AG20443 (cell line): ENCODE measurements around the gene PRKAA1.
"Not testable (repeated sequence)": the region's sequence is repeated elsewhere in the genome, so short reads cannot be mapped to it uniquely, and the experiment has no call there.

Source experiments
- DNase-seq: peaks from one replicate; pipeline ENCODE4 v3.0.0; 2012; ENCODE audit warnings: low spot score, mixed read lengths

PRKAA1 gene

DNA sequence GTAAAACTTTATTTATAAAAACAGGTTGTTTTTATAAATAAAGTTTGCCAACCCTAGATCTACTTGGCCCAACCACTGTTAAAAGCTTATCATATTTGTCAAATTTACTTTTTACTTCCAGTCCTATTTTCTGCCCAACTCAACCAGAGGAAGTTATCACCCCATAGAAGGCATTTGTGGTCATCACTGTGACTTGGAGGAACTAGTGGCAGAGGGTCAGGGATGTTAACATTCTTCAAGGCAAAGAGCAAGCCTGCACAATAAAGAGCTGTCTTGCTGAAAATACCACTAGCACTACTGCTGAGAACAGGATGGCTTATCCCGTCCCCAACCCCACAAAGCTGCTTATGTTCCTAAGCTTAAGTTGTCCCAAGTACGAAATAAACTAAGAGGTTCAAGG, 64.7 kb downstream of the PRKAA1 start:
- no peak for DNase-seq

DNA sequence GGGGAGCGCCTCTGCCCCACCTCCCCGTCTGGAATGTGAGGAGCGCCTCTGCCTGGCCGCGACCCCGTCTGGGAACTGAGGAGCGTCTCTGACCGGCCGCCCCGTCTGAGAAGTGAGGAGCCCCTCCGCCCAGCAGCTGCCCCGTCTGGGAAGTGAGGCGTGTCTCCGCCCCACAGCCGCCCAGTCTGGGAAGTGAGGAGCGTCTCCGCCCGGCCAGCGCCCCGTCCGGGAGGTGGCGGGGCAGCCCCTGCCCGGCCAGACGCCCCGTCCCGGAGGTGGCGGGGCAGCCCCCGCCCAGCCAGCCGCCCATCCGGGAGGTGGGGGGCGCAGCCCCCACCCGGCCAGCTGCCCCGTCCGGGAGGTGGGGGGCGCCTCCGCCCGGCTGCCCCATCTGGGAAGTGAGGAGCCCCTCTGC, 75.7 kb downstream of the PRKAA1 start:
- DNase-seq, result not testable (repeated sequence)

DNA sequence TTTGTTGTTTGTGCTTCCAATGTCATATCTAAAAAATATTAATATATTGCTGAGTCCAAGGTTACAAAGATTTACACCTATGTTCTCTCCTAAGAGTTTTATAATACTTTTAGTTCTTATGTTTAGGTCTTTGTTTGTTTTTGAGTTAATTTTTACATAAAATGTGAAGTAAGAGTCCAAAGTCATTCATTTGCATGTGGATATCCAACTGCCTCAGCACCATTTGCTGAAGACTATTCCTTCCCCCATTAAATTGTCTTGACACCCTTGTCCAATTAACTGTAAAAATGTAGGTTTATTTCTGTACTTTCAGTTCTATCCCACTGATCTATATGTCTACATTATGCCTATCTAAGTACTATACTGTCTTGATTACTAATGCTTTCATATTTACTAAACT, 78.1 kb downstream of the PRKAA1 start:
- DNase-seq, result no peak

DNA sequence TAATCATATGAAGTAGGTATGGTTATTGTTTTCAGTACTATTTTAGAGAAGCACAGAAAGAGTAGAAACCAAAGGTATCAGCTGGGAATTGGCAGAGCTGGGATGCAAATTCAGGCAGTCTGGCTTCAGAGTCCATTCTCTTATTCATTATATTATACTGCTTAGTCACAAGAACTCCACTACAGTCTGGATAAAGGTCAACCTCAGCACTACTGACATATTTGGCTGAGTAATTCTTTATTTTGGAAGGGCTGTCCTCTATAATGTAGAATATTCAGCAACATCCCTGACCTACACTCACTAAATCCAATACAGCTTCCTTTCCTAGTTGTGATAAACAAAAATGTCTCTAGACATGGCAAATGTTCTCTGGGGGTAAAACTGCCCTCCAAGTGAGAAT, 80.9 kb downstream of the PRKAA1 start:
- DNase-seq, result peak; percentile 53

DNA sequence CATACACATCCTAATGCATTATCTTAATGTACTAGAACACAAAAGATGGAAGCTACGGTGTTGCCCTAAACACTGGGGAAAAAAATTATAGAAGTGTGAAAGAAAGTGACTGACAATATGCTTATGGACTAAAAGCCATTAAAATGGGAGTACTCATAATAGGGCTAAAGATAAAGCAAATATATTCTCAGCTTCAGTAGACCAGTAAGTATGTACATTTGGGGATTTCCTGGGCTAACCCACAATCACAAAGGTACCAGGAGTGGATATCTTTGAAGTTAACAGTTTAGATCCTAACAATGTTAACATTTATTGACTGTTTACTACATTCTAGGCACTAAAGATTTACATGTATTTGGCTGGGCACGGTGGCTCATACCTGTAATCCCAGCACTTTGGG, 81.6 kb downstream of the PRKAA1 start:
- no peak for DNase-seq

DNA sequence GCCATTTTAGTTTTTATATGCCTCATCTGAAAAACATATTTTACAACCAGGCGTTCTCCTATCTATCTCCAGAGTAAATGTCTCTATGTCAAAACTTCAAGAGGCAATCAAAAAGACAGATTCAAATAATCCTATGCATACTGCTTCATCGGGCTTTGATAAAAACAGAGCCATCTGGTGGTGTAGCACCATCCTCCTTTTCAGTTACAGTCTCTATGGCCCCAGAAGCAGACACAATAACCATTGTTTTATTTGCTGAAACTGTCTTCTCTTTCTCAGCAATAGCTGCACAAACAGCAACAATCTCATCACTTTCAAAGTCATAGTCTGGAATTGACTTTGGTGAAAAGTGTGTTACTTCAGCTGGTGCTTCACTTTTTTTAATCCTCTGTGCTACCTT, 82.2 kb downstream of the PRKAA1 start:
- DNase-seq, result no peak

DNA sequence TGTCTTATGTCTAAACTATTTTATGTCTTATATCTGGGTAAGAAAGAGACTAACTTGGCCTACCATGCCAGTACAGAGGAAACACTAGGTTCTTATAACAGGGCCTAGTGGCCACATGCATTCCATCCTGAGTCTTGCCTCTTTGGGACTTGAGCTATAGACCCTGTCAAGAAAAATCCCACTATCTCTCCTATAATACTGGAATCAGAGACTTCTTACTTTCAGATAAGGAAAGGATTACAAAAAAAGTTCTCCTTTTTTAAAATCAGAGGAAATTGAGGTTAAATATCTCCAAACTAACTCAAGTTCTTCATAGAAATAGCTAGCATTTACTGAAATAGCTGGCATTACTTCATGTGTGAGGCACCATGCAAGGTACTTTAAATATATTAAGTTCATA, 84.2 kb downstream of the PRKAA1 start:
- DNase-seq, result no peak

DNA sequence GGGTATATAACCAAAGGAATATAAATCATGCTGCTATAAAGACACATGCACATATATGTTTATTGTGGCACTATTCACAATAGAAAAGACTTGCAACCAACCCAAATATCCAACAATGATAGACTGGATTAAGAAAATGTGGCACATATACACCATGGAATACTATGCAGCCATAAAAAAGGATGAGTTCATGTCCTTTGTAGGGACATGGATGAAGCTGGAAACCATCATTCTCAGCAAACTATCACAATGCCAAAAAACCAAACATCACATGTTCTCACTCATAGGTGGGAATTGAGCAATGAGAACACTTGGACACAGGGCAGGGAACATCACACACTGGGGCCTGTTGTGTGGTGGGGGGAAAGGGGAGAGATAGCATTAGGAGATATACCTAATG, 87.6 kb downstream of the PRKAA1 start:
- not testable (repeated sequence) for DNase-seq
